Erythroblast (primary cell): ENCODE results near the gene COL9A3.

Experiments used
- DNase-seq, 2 experiments: peaks; one replicate each; lab custom pipeline; 2025; lab: John Stamatoyannopoulos, UW
- GATA1 ChIP-seq: IDR thresholded peaks from 2 replicates; pipeline ENCODE4 v1.6.1; 2011; ENCODE audit warnings: low read depth, mild to moderate bottlenecking, control low read depth, low read length, moderate library complexity
- POLR2A ChIP-seq: IDR thresholded peaks from 2 replicates; pipeline ENCODE4 v1.6.1; 2011; ENCODE audit warnings: mild to moderate bottlenecking, low read length

Gene COL9A3

DNA sequence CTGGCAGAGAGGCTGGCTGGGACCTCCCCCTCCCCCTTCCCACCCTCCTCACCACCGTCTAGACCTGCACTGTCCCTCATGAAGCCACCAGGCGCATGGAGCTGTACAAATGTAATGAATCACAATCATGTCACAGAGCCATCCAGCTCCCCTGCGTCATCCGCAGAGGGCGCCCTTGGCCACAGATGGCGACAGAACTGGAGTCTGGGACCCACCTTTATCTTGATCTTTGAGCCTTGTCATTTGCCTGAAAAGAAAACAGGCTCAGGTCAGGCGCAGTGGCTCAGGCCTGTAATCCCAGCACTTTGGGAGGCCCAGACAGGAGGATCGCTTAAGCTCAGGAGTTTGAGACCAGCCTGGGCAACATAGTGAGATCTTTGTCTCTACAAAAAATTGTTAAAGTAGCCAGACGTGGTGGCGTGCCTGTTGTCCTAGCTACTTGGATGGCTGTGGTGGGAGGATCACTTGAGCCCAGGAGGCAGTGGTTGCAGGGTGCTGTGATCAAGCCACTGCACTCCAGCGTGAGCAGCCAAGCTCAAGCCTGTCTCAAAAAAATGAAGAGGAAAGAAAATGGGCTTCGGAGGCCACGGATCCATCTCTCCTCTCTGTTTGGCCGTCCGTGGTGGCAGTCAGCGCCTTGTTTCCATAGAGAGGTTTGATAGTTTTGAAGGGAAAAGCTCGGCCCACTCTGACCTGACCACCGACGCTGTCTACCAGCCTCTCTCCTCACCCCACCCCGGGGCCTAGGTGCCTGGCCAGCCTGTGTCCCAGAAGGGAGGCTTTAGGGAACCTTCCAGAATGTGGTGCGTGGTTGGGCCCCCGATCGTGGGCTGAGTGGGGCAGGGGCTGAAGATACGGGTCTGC, 6.2 kb downstream of the COL9A3 start:
- no peak for TF ChIP-seq GATA1
- TF ChIP-seq POLR2A, result no peak
- peak; percentile 85 to 87 for DNase-seq

DNA sequence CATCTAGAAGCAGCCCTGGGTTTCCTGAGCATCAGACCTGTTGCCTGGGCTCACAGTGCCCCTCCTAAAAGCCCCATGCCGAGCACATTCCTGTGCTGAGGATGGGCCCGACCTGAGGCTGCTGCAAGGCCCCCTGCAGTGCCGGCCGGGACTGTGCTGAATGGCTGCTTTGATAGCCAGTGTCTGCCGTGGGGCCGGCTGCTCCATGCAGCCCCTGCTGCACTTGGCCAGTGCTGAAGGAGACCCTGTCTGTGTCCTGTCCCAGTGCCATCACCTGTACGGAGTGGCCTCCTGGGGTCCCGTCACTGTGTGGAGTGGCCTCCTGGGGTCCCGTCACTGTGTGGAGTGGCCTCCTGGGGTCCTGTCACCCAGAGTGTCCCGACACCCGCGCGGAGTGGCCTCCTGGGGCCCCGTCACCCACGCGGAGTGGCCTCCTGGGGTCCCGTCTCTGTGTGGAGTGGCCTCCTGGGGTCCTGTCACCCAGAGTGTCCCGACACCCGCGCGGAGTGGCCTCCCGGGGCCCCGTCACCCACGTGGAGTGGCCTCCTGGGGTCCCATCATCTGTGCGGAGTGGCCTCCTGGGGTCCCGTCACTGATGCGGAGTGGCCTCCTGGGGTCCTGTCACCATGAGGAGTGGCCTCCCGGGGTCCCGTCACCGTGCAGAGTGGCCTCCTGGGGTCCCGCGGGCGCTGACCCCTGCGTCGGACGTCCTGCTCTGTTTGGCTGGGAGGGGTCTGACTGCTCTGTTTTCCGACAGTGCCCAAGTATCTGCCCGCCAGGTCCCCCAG, 7.0 kb downstream of the COL9A3 start:
- TF ChIP-seq GATA1 (no peak), POLR2A (no peak)
- no peak for DNase-seq

DNA sequence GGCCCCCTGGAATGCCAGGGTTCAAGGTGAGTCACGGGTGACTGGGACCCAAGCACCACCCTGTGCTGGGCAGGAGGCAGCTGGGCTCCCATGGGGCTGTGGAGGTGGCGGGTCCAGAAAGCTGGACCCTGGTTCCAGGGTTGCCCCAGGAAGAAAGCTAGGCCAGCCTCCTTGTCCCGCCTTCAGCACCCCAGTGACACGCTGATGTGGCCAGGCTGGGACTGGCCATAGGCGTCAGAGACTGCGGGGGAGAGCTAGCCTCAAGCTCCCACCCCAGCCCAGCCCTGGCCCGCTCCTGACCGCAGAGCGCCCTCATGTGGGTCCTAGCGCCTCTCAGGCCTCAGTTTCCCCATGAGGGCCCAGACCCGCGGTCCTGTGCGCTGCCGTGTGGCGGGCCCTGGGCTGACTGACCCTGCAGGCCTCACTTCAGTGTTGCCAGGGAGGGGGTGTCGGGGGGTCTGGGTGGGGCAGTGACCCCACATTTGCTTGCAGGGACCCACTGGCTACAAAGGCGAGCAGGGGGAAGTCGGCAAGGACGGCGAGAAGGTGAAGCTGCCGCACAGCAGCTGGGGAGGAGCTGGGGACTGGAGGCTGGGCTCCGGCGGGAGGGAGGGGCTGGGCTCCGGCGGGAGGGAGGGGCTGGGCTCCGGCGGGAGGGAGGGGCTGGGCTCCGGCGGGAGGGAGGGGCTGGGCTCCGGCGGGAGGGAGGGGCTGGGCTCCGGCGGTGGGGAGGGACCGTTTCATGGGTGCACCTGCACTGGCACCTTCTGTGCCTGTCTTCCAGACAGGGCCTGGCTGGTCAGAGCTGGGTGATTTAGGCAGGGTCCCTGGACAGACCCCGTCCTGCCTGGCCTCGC, 7.9 kb downstream of the COL9A3 start:
- no peak for TF ChIP-seq POLR2A
- no peak for TF ChIP-seq GATA1
- DNase-seq, result peak; percentile 36 to 49

GRCh38 chr20:62825333-62825985, 8.6 kb downstream of the COL9A3 start:
- TF ChIP-seq POLR2A, result no peak
- TF ChIP-seq GATA1, result no peak
- DNase-seq, result no peak

DNA sequence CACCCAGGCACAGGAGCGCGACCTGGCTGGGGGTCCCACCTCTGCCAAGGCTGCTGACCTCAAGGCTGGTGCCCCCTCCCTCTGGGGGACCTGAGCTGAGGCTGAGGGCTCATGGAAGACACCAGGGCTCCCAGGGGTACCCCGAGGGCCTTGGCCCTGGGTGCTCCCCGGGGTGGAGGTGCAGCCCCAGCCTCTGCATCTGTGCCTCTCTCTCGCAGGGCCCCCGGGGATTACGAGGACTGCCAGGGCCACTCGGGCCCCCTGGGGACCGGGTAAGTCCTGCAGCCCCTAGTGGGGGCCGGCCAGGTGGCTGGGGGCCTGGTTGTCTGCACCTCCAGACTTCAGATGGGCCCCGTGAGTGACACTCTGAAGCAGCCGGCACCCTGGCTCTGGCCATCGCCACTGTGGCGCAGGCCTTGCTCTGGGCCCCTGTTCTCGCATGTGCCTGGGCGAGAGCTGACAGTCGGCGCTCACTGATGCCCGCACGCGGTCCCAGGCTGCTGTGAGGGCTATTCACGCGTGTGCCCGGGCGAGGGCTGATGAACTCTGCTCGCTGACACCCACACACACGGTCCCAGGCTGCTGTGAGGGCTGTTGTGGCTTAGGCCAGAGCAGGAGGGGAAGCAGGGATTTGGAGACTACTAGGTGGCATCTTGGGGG, 9.3 kb downstream of the COL9A3 start:
- no peak for TF ChIP-seq POLR2A
- TF ChIP-seq GATA1, result no peak

DNA sequence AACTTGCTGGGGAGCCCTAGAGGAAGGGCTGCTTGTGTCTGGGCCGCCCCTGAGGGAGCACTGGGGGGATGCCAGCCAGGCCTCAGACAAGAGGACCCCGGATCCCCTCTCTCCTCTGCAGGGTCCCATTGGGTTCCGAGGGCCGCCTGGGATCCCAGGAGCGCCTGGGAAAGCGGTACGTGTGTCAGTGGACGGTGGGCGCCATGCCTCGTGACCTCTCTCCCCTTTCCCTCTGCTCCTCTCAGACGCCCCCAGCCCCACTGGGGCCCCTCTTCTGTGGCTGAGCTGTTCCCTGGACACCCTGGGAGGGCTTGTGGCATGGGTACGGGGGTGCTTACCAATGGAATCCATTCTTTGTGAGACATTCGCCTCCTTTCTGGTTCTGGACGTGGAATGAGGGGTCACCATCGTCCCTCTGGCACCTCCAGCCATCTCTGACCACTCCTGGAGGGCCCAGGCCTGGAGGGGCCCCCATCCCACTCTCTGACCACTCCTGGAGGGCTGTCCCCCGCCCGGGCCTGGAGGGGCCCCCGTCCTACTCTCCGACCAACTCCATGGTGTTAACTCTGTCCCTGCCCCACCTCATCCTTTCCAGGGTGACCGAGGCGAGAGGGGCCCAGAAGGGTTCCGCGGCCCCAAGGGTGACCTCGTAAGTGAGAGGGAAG, 9.9 kb downstream of the COL9A3 start:
- DNase-seq, result no peak
- no peak for TF ChIP-seq POLR2A
- no peak for TF ChIP-seq GATA1

More for the DNA sequence above, 9.3 kb downstream of the COL9A3 start:
- DNase-seq, result no peak

DNA sequence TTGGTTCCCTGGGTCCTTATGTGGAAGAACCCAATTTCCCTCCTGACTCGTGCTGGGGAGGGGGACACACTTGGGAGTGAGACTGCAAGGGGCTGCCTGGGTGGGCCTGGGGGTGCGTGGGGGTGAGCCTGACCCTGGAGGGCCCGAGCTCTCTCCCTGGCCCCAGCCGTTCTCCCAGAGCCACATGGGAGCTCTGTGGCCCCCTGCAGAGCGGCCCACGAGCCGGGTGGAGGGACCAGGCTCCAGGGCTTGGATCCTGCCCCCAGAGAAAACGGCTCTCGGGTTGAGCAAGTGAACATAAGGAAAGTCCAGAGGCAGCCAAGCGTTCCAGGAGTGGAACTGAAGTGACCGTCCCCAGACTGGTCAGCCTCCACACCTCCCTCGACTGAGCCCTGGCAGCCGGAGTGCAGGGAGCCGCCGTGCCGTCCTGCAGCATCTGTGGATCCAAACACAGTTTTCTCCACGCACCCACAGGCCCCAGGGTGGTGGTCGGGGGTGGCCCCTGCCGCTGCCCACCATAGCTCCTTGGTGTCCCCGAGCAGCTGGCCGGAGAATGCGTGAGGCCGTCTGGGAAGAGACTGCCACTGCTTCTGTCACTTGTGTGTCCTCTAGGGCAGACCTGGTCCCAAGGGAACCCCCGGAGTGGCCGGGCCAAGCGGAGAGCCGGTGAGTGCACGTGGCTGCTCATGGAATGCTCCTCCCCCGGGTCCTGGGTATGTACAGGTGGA, 10.6 kb downstream of the COL9A3 start:
- TF ChIP-seq POLR2A, result no peak
- no peak for TF ChIP-seq GATA1
- DNase-seq, result no peak

GRCh38 chr20:62828051-62828450, 11.2 kb downstream of the COL9A3 start:
- TF ChIP-seq POLR2A, result no peak
- TF ChIP-seq GATA1, result no peak
- DNase-seq, result no peak

- TF ChIP-seq POLR2A, result no peak
- no peak for TF ChIP-seq GATA1
- DNase-seq, result no peak
These were observed 11.8 kb downstream of the COL9A3 start for GRCh38 chr20:62828511-62829230.

GRCh38 chr20:62829231-62830230, 12.7 kb downstream of the COL9A3 start:
- DNase-seq, result no peak
- TF ChIP-seq GATA1, result no peak
- no peak for TF ChIP-seq POLR2A
